ENCODE data around the gene EIF2D. TPM values are rescaled to one million over a fixed set of nuclear protein-coding genes. Genes with fewer than 3 reads are reported as not detected.

The EIF2D gene
- total RNA-seq, 4 donors from 2014 or later, result 52.9 to 62.1 (median 57.0) TPM

DNA sequence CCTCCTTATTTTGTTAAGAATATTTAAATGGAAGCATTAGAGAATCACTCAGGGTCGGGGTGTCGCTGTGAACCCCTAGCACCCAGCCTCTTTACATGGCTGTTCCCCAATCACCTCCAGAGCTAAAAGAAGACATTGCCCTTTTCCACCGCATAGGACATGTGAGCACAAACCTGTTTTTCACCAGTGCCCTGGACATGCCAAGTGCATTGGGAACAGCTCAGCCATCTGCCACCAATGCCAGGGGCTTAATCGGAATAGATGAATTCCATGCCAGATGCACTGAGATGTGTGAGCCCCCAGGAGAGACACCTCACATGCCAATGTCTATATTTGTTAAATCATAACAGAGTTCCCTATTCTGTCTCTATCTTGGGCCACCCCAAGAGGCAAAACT, 33.3 kb downstream of the EIF2D start:
- TF ChIP-seq, protein P1, sequence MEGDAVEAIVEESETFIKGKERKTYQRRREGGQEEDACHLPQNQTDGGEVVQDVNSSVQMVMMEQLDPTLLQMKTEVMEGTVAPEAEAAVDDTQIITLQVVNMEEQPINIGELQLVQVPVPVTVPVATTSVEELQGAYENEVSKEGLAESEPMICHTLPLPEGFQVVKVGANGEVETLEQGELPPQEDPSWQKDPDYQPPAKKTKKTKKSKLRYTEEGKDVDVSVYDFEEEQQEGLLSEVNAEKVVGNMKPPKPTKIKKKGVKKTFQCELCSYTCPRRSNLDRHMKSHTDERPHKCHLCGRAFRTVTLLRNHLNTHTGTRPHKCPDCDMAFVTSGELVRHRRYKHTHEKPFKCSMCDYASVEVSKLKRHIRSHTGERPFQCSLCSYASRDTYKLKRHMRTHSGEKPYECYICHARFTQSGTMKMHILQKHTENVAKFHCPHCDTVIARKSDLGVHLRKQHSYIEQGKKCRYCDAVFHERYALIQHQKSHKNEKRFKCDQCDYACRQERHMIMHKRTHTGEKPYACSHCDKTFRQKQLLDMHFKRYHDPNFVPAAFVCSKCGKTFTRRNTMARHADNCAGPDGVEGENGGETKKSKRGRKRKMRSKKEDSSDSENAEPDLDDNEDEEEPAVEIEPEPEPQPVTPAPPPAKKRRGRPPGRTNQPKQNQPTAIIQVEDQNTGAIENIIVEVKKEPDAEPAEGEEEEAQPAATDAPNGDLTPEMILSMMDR (IDR thresholded peaks at IDR 0.05), result no peak
- TF ChIP-seq POLR2A (IDR thresholded peaks at IDR 0.05), result no peak
- H3K27me3 ChIP-seq, result no peaks in the 10 kb centered on the region
- WGBS, 2 donors, result 90 to 91% methylated on average over 4 of the region's 4 CpGs
- peaks cover 17 to 18% of the 10 kb centered on the region in 2 donors for H3K4me1 ChIP-seq
- H3K27ac ChIP-seq, result no peak overlapping the region
- H3K4me3 ChIP-seq (replicated peaks in 1 of 3), result no peak overlapping the region
- intact Hi-C loops (cut with DNase I), result no loop called here
- no peak for DNase-seq
- no peaks in the 10 kb centered on the region for H3K36me3 ChIP-seq
- no peaks in the 10 kb centered on the region for H3K9me3 ChIP-seq

DNA sequence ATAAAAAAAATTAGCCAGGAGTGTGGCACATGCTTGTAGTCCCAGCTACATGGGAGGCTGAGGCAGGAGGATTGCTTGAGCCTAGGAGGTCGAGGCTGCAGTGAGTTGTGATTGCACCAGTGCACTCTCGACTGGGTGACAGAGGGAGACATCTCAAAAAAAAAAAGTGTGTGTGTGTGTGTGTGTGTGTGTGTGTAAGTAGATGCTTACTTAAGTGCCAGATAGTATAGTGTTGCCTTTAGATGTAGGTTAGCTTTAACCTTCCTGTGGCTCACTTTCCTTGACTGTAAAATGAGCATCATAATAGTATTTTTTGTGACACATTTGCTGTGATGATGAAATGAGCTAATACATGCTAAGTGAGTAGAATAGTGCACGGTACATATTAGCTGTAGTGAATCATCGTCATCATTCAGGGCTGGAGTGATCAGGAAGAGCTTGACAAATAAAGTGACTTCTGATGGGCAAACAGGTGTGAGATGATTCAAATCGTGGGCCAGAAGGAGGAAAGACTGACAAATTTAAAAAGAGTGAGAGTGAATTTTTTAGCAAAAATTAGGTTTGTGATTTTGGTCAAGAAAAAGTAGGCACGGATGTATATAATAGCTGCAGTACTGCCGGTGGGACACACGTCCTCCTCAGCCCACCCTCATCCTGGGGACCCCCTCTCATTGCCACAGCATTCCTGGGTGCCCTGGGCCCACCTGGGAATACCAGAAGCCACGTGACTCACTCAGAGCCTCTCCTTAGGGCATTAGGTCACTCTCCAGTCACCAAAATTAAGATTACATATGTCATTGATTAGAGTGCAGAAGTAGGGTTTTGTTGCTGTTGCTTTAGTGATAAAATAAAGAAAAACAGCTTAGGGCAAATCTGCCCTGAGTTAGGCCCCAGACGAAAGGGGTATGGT, 33.9 kb downstream of the EIF2D start:
- intact Hi-C loops (cut with DNase I), result no loop called here
- Histone ChIP-seq H3K27me3 (no peaks in the 10 kb centered on the region), H3K27ac (no peak overlapping the region), H3K4me3 (replicated peaks in 1 of 3) (no peak overlapping the region), H3K9me3 (no peaks in the 10 kb centered on the region), H3K36me3 (no peaks in the 10 kb centered on the region), H3K4me1 (peaks cover 17 to 18% of the 10 kb centered on the region in 2 donors)
- no peak for TF ChIP-seq POLR2A (IDR thresholded peaks at IDR 0.05)
- TF ChIP-seq, protein P1 (IDR thresholded peaks at IDR 0.05), result no peak
- no peak for DNase-seq
- whole genome bisulfite sequencing, 2 donors, result 78 to 85% methylated on average over 10 of the region's 10 CpGs

DNA sequence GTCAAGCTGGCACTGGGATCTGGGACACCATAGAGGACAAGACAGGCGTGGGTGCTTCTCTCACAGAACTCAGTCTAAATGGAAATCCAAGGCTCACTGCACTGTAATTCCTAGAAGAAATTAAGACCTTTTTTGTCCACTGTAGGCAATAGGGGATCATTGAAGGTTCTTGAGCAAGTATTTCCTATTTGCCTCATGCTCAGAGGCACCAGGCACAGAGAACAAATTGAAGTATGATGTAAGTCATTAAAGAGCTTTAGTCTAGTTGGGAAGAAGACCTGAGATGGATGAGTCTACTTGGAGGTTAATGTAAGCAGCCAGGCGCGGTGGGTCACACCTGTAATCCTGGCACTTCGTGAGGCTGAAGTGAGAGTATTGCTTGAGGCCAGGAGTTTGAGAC, 34.6 kb downstream of the EIF2D start:
- WGBS, 2 donors, result 74 to 75% methylated on average over 4 of the region's 4 CpGs
- TF ChIP-seq, protein P1 (IDR thresholded peaks at IDR 0.05), result no peak
- no peak for TF ChIP-seq POLR2A (IDR thresholded peaks at IDR 0.05)
- Histone ChIP-seq H3K27me3 (no peaks in the 10 kb centered on the region), H3K9me3 (no peaks in the 10 kb centered on the region), H3K36me3 (no peaks in the 10 kb centered on the region), H3K4me3 (replicated peaks in 1 of 3) (no peak overlapping the region), H3K4me1 (peaks cover 17 to 18% of the 10 kb centered on the region in 2 donors), H3K27ac (no peak overlapping the region)
- DNase-seq, result no peak
- intact Hi-C loops (cut with DNase I), result loop anchor here (2.0 kb wide), 1 partner anchor 27 kb away; no protein-coding TSS in a partner anchor

DNA sequence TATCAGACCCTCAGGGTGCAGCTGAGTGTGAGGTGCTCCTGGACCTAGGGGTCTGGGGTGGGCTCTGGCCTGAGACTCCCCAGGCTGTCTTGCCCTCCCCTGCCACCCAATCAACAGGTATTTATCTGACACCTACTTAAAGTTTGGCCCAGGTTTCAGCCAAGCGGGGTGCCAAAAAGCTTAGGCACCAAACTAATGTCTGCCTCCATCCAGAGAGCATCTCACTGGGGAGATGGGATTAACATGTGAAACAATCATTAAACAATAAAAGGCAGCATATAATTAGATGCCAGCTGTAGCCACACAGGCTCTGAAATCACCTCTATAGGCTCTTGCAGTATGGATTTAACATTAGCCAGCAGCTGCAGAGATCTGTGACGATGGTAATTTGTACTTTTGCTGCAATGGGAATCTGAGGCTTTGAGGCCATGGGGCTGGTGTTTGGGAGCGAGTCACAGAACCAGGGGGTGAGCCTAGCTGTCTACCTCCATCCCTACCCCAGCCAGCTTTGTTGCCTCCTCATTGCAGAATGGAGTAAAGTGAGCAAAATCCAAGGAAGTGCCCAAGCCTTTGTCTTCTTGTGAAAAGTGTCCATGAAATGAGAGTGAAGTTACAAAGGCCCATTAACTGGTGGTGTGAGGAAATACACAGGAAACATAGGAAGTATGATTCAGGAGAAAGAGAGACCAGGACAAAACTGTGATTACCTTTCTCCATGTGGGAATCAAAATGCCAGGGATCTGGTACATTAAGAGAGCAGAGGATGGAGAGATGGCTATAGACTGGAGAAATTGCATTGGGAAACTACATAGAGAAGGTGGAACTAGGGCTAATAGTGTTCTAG, 36.1 kb downstream of the EIF2D start:
- no peaks in the 10 kb centered on the region for H3K36me3 ChIP-seq
- H3K27ac ChIP-seq, result peak overlapping the region in 1 of 3 donors; percentile 17
- TF ChIP-seq POLR2A (IDR thresholded peaks at IDR 0.05), result no peak
- TF ChIP-seq, protein P1 (IDR thresholded peaks at IDR 0.05), result no peak
- intact Hi-C loops (cut with DNase I), result loop anchor here (2.0 kb wide), 1 partner anchor 25 kb away; no protein-coding TSS in a partner anchor
- H3K4me1 ChIP-seq, result peaks cover 17 to 18% of the 10 kb centered on the region in 2 donors
- H3K27me3 ChIP-seq, result no peaks in the 10 kb centered on the region
- H3K9me3 ChIP-seq, result no peaks in the 10 kb centered on the region
- WGBS, 2 donors, result 97% methylated on average over 3 of the region's 3 CpGs
- no peak overlapping the region for H3K4me3 ChIP-seq (replicated peaks in 1 of 3)
- no peak for DNase-seq
